Measurements from ENCODE around the gene NUP107.

The NUP107 gene

DNA sequence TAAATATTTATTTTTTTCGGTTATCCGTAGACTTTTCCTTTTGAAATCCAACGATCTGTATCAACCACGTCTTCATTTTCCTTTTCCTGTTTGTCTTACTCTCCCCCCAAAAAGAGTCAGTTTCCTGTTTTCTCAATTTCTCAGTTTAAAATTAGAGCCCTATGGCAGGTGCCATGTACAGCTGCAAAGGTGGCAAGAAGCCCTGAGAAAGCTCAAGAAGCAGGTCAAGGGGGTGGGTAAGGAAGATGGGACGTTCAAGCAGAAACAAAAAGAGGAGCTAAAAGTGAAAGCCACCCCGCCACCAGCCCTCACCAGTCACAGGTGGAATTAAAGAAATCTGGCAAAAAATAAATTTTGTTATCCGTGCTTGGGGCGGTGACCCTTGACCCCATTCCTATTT, 85.9 kb downstream of the NUP107 start:
- no peak for DNase-seq (ENCODE audit: low read depth in 2 of 2, low spot score in 1 of 2)

DNA sequence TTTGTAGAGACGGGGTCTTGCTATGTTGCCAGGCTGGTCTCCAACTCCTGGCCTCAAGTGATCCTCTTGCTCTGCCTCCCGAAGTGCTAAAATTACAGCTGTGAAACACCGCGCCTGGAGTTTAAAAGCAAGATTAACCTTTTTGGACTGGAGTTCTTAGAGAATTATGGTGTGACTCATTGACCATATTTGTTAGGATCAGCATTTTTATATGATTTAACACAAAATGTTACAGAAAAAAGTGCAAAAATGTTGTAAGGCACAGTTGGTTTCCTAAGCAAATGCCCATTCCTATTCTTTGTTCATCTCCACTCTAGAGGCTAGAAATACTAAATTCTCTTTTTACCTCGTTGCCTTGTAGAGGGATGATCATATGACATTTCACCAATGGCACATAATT, 86.8 kb downstream of the NUP107 start:
- no peak for DNase-seq (ENCODE audit: low read depth in 2 of 2, low spot score in 1 of 2)

DNA sequence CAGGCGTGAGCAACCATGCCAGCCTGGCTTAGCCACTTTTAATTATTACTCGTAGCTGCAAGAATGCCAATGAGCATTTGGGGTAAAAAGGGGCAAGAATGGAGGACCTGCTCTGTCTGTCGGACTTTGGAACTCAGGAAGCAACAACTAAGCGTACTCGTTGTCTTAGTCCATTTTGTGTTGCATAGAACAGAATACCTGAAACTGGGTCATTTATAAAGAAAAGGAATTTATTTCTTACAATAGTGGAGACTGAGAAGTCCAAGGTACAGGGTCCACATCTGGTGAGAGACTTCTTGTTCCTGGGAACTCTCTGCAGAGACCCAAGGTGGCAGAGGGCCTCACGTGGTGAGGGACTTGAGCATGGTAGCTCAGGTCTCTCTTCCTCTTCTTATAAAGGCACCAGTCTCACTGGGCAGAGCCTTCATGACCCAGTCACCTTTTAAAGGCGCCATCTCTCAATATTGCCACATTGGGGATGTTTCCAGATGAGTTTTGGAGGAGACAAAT, 88.4 kb downstream of the NUP107 start:
- DNase-seq (ENCODE audit: low read depth in 2 of 2, low spot score in 1 of 2): no peak

DNA sequence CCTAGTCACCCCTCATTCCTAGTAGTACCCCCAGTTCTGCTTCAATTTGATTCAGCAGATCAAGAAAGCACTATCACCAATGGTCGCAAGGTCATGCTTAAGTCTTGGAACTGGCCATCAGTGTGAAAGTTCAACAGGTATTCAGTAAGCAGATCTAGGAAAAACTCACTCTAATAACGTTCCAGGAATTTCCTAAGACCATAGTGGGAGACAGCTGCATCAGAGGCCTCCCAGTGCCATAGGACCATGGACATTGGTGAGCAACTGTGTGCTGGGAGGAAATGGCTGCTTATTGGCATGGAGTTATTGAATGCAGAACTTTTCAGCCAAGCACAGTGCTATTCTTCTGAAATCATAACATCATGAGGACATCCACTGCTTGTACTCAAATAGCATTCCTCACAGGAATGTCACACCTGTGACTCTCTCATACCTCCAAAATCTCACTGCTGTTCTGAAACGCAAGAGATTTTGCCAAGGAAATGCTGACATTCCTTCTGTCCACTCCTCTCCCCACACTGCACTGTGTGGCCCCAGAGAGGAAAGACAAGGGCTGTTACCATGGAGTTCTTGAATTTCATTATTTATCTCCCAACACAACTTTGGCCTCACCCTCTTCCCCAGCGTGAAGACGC, 90.3 kb downstream of the NUP107 start:
- no peak for DNase-seq (ENCODE audit: low read depth in 2 of 2, low spot score in 1 of 2)

DNA sequence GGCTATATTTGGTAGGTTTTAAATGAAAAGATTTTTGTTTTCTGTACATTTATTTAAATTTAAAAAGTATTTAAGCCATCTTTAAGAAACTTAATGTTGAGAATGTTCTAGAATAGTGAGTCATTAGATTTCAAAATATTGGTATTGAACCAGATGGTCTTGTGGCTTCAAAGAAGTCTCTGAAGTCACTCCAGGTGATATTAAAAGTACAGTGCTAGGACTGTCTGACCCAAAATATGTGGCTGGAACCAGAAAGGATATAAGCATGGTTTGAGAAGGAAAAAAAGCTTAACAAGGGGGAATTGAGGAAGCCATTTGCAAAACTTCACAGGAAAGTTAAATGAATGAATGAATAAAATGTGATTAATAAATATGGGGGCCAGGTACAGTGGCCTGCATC, 92.5 kb downstream of the NUP107 start:
- no peak for DNase-seq (ENCODE audit: low read depth in 2 of 2, low spot score in 1 of 2)

DNA sequence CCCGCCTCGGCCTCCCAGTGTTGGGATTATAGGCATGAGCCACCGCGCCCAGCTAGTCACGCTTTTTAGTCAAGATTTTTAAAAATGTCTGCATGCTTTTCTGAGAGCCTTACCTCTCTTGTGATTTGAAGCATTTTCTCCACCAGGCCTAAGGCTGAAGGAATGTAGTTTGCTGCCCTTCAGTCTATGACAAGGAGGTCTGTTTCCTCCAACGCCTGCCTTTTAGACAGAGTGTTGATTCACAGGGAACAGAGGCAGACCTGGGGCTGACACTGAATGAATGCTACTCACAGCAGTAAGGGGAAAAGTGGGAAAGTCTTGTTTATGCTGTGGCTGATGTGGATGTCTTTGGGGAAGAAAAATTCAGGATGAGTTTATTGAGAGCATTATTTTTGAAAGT, 94.0 kb downstream of the NUP107 start:
- no peak for DNase-seq (ENCODE audit: low read depth in 2 of 2, low spot score in 1 of 2)

DNA sequence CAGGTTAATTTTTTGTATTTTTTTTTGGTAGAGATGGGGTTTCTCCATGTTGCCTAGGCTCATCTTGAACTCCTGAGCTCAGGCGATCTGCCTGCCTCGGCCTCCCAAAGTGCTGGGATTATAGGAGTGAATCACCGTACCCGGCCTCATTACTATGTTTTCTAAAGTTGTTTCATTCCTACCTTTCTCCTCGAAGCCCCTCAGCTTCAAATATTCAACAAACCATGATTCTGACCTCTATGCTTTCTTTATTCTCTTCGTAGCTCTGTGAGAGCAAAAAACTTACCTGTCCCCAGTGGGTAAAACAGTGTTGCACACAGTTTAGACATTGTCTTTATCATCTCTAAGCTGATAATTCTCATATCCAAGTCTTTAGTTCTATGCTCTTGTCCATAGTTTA, 95.0 kb downstream of the NUP107 start:
- no peak for DNase-seq (ENCODE audit: low read depth in 2 of 2, low spot score in 1 of 2)

DNA sequence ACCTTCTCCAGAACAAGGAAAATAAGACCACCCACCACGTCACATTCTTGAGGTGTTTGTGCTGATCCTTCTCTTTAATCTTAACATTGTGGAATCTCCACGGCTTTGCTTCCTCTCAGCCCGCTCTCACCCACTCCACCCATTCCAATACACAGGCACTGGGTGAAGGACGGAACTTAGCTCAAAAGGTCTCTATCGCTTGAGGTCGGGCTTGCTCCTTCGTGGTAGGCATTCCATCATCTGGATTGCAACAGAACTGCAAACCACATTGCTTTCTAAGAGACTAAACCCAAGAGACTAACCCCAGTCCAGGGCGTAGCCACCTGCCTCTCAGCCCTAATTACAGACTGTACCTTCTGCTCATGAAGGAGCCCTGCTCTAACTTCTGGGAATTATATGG, 97.2 kb downstream of the NUP107 start:
- DNase-seq (ENCODE audit: low read depth in 2 of 2, low spot score in 1 of 2): no peak

DNA sequence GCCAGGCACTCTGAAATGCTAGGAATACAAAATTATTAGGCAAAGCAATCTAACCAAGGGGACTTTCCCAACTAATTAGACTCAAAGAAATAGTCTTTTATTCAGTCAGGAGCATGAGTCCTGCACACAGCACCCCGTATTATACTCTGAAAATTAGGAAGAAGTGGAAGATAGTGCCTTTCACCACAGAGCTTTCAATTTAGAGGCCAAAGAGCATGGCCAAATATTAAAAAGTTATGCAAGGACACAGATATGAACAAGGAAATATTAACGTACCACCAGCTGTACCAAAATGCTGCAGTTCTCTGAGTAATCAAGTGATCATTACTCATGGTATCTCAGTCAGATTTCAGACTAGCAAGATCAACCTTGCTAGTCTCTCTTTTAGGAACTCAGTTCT, 98.6 kb downstream of the NUP107 start:
- no peak for DNase-seq (ENCODE audit: low read depth in 2 of 2, low spot score in 1 of 2)

DNA sequence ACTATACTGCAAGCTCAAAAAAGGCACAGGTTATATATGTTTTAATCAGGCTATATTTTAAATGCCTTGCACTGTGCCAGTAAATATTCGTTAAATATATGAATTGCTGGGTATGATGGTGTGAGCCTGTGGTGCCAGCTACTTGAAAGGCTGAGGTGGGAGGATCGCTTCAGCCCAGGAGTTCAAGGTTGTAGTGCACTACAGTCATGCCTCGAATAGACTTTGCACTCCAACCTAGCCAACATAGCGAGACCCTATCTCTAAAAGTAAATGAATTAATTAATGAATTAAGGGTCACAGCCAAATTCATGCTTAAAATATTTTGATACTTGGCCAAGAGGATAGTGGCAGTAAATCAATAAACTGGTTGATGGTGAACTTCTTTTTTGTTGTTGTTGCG, 99.0 kb downstream of the NUP107 start:
- no peak for DNase-seq (ENCODE audit: low read depth in 2 of 2, low spot score in 1 of 2)

DNA sequence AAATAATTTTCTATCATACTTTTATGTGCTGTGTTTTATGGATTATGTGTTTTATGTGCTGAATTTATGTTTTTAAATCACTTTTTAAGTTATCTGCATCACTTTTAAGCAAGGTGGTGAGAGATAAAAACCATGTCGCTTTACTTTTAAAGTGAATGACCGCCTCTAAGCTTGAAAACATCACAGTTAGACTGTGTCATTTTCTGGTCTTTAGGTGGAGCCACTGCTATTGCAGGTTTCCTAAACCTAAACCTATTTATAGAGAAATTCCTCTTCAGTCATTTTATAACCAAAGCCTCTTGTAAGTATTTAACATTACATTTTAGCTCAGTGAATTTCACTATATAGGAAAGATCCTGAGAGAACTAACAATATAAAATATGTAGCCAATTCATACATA, 100.2 kb downstream of the NUP107 start:
- DNase-seq (ENCODE audit: low read depth in 2 of 2, low spot score in 1 of 2): no peak

DNA sequence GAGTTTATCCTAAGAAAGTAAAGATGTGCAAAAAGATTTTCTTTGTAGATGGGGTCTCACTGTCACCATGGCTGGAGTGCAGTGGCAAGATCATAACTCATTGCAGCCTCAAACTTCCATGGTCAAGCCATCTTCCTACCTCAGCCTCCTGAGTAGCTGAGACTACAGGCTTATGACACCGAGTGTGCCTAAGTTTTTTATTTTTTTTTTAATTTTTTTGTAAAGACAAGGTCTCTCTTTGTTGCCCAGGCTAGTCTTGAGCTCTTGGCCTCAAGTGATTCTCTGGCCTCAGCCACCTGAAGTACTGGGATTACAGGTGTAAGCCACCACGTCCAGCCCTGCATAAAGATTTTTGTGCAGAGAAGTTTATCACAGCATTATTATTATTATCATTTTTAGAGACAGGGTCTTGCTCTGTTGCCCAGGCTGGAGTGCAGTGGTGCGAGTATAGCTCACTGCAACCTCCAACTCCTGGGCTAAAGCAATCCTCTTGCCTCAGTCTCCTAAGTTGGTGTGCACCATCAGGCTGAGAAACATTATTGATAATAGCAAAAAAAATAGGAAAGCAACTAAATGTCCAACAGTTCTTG, 101.9 kb downstream of the NUP107 start:
- no peak for DNase-seq (ENCODE audit: low read depth in 2 of 2, low spot score in 1 of 2)

DNA sequence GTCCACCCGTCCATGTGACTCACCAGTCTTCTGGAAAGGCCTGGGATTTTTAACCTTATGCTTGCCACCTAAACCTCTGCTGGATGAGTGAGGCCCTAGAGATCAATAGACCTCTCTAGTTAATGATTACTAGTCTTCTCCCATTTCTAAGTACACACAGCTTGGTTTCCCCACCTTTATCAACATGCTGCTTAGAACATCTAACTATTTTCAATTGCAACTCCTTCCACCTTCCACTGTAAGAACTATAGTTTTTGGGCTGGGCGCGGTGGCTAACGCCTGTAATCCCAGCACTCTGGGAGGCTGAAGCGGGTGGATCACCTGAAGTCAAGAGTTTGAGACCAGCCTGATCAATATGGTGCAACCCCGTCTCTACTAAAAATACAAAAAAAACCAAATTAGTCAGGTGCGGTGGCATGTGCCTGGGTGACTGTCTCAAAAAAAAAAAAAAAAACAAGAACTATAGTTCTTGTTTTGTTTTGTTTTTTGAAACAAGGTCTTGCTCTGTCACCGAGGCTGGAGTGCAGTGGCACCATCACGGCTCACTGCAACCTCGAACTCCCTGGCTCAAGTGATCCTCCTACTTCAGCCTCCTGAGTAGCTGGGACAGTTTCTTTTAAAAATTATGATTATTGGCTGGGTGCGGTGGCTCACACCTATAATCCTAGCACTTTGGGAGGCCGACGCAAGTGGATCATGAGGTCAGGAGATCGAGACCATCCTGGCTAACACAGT, 102.5 kb downstream of the NUP107 start:
- no peak for DNase-seq (ENCODE audit: low read depth in 2 of 2, low spot score in 1 of 2)

DNA sequence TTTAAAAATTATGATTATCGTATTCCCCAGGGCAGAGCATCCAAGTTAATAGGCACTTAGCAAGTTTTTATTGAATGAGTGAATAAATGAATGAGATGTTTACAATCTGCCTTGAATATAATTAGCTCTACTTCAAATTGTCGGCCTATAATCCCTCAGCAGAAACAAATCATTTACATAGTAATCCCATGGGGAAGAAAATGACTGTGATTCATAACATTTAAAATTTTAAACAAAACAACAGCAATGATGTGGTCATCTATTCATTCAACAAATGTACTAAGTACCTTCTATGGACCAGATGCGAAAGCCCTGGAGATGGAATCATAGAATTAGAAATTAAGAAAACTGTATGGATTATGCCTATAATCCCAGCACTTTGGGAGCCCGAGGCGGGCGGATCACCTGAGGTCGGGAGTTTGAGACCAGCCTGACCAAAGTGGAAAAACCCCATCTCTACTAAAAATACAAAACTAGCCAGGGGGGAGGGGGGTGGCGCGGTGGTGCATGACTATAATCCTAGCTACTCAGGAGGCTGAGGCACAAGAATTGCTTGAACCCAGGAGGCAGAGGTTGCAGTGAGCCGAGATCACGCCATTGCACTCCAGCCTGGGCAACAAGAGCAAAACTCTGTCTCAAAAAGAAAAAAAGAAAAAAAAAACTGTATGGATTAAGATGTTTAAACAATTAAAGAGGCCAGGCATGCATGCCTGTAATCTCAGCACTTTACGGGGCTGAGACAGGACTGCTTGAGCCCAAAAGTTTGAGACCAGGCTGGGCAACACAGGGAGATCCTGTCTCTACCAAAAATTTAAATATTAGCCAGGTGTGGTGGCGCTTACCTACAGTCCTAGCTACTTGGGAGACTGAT, 103.5 kb downstream of the NUP107 start:
- no peak for DNase-seq (ENCODE audit: low read depth in 2 of 2, low spot score in 1 of 2)

DNA sequence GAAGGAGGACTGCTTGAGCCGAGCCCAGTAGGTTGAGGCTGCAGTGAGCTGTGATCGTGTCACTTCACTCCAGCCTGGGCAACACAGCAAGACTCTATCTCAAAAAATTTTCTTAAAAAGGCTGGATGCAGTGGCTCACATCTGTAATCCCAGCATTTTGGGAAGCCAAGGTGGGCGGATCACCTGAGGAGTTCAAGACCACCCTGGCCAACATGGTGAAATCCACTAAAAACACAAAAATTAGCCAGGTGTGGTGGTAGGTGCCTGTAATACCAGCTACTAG, 104.1 kb downstream of the NUP107 start:
- no peak for DNase-seq (ENCODE audit: low read depth in 2 of 2, low spot score in 1 of 2)

DNA sequence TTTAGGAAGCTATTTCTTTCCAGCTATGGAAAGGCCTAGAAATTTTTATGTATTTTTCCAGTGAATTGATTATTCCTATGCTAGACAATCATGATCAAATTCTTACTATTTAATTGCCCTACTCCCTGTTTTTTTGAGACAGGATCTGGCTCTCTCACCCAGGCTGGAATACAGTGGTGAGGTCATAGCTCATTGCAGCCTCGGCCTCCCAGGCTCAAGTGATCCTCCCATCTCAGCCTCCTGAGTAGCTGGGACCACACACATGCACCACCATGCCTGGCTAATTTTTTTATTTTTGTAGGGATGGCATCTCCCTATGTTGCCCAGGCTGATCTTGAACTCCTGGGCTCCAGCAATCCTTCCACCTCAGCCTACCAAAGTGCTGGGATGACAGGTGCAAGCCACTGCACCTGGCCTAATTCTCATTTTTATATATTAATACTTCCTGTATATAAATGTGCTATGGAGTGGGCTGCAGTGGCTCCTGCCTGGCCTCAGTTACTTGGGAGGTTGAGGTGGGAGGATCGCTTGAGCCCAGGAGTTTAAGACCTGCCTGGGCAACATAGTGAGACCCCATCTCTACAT, 105.2 kb downstream of the NUP107 start:
- no peak for DNase-seq (ENCODE audit: low read depth in 2 of 2, low spot score in 1 of 2)

DNA sequence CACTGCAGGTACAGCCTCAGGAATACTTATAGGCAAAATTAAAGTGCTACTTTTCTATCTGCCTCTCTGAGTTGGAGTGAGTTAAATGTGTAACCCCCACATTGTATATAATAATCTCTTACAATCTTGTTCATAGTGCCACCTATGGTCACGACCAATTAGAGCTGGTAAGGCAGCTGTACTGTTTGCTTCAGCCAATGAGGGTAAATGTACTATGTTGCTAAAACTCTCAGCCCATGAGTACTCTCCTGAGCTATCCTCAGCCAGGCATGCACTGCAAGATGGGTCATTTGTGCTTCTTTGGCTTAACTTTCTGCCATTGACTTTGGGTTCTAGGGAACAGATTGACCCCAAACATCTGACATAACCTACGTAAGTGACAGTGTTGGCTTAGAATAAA, 106.2 kb downstream of the NUP107 start:
- DNase-seq (ENCODE audit: low read depth in 2 of 2, low spot score in 1 of 2): no peak

DNA sequence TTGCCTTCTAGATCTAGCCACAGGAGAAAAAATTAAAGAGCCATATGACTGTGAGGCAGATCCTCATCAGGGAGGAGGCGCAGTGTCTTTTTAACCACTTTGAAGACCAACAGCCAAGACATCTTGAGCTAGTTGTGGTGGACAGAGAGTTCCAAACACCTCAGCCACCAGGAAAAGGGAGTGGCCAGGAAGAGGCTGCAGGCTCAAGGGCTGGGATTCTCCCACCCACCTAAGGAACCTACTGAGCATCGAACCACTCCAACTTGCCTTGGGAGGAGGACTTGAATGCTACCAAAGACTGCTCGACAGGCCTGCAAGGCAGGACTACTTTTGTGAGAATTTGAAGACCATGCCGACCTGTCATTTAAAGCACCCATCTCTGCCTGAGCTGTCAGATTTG, 106.7 kb downstream of the NUP107 start:
- DNase-seq (ENCODE audit: low read depth in 2 of 2, low spot score in 1 of 2): no peak

DNA sequence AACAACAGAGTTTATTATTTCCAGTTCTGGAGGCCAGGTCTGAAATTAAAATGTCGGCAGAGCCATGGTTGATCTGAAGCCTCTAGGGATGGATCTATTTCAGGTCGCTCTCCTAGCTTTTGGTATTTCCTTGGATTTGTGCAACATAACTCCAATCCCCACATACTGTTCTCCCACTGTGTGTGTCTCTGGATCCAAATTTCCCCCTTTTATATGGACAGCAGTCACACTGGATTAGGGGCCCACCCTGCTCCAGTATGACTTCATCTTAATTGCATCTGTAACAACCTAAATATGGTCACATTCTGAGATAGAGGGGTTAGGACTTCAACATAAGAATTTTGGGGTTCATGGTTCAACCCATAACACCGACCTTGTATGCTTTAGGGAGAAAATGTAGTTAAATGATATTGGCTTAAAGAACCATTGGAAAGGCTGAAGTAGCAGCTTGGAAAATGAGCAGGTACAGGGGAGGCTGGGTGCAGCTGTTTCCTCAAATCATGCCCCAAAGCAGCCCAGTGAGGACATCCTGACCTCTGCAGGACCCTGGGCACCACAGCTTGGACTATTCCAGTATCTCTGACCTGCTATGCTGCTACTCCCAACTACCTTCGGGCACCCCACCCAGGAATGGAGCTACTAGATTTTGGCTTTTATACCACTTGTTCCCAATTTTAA, 107.3 kb downstream of the NUP107 start:
- DNase-seq (ENCODE audit: low read depth in 2 of 2, low spot score in 1 of 2): no peak

DNA sequence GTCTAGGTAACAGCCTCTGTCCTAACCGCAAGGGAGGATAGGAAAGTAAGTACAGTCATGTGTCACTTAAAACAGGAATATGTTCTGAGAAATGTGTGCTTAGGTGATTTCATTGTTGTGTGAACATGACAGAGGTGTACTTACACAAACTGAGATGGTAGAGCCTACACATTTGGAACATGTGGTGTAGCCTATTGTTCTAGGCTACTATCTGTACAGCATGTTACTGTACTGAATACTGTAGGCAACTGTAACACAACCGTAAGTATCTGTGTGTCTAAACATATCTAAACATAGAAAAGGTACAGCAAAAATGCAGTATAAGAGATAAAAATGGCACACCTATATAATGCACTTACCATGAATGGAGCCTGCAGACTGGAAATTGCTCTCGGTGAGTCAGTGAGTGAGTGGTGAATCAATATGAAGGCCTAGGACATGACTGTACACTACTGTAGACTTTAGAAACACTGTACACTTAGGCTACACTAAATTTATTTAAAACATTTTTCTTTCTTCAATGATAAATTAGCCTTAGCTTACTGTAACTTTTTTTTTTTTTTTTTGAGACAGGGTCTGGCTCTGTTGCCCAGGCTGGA, 108.0 kb downstream of the NUP107 start:
- DNase-seq (ENCODE audit: low read depth in 2 of 2, low spot score in 1 of 2): no peak
